Measurements from ENCODE around the gene PAPPA2. TPM values are rescaled to one million over a fixed set of nuclear protein-coding genes. Genes with fewer than 3 reads are reported as not detected.

The PAPPA2 gene
- total and polyA plus RNA-seq, 2 of the 4 experiments (the other 2 are of a cell fraction): 0.10 to 0.18 TPM

DNA sequence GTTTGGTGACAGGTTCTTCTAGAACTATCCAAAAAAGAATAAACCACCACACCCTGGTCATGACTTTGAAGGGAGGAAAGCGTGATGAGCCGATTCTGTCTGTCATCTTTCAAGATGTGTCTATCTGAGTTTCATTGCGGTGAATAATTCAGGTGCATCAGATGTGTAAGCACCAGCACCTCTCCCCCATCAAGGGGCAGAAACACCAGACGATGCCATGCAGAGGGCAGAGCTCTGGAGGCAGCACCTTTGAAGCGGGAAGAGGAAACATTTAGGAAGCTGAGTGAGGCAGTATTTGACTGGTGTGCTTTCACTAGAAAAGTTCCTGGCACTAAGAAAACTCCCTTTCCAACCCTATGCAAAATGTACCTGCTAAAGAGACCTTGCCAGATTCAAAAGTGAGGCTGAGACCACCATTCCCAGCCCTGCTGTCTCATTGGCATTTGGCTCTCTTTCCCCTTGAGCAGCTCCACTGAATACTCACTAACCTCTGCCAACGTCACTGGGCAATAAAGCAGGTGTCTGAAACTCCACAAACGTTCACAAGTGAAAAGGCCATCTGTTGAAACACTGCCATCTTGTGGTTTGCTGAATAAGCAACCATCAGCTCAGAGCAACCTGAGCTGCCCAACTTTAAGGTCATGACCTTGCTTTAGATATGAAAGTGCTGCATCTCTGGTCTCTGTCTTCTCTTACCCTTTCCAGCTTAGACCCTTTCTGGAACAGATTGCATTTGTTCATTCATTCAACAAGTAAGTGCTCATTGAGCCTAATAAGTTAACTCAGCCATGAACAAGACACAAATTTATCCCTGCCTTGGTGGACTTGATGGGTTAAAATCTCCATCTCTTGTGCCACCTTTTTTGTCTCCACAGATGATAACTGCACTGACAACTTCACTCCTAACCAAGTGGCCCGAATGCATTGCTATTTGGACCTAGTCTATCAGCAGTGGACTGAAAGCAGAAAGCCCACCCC, 228.6 kb downstream of the PAPPA2 start:
- Histone ChIP-seq H3K27me3 (ENCODE audit: control insufficient read depth, insufficient read depth, low read length) (no peaks in the 10 kb centered on the region), H3K79me1 (ENCODE audit: low read depth in 1 of 2, low read length in 2 of 2) (no peaks in the 10 kb centered on the region), H2AK5ac (ENCODE audit: low read depth, low read length) (no peak overlapping the region), H3K4me1 (ENCODE audit: control insufficient read depth, insufficient read depth, low read length) (no peaks in the 10 kb centered on the region), H2AFZ (replicated peaks; ENCODE audit: low read length, poor library complexity) (no peak overlapping the region), H4K8ac (ENCODE audit: low read depth in 2 of 2, low read length in 2 of 2) (no peak overlapping the region), H3K4me3 (ENCODE audit: insufficient read depth, low read depth, low read length) (no peak overlapping the region), H2BK20ac (ENCODE audit: low read depth, low read length) (no peak overlapping the region), H2BK5ac (ENCODE audit: low read depth, low read length, poor library complexity, severe bottlenecking) (no peak overlapping the region), H3K9me3 (ENCODE audit: control insufficient read depth, insufficient read depth, low read length) (no peaks in the 10 kb centered on the region), H3K4me2 (ENCODE audit: low read depth, low read length) (no peak overlapping the region), H4K20me1 (ENCODE audit: insufficient read depth, low read length) (no peaks in the 10 kb centered on the region), H3K23ac (ENCODE audit: low read depth, low read length) (no peak overlapping the region), H3K27ac (ENCODE audit: insufficient read depth, low read length) (no peak overlapping the region), H4K91ac (ENCODE audit: insufficient read depth, low read depth, low read length) (no peak overlapping the region), H3K9ac (ENCODE audit: low read depth, low read length) (no peak overlapping the region), H2BK120ac (ENCODE audit: low read depth, low read length) (no peak overlapping the region), H2BK15ac (ENCODE audit: low read depth, low read length) (no peak overlapping the region), H3K18ac (ENCODE audit: low read depth, low read length) (no peak overlapping the region), H3K9me1 (ENCODE audit: insufficient read depth, low read length) (no peaks in the 10 kb centered on the region), H3K36me3 (ENCODE audit: control insufficient read depth, insufficient read depth, low read length) (no peaks in the 10 kb centered on the region), H3K4ac (ENCODE audit: low read depth, low read length) (no peak overlapping the region), H4K5ac (ENCODE audit: low read depth, low read length) (no peak overlapping the region), H2AK9ac (replicated peaks; ENCODE audit: low read depth, low read length, poor library complexity) (no peak overlapping the region), H3K56ac (ENCODE audit: extremely low read depth, insufficient read depth, low read length) (no peak overlapping the region), H3K14ac (replicated peaks; ENCODE audit: low read depth, low read length) (no peak overlapping the region)
- DNase-seq: peak; percentile 43
- TF ChIP-seq SMC3 (IDR thresholded peaks at IDR 0.05; ENCODE audit: low read depth, low read length) (peak; percentile 49), RAD21 (IDR thresholded peaks at IDR 0.05; ENCODE audit: low read length) (peak; percentile 50), MAZ (IDR thresholded peaks at IDR 0.05; ENCODE audit: borderline replicate concordance, low read depth, low read length) (no peak), POLR2A (IDR thresholded peaks at IDR 0.05; ENCODE audit: low read depth, low read length) (no peak)
- TF ChIP-seq, protein P1, sequence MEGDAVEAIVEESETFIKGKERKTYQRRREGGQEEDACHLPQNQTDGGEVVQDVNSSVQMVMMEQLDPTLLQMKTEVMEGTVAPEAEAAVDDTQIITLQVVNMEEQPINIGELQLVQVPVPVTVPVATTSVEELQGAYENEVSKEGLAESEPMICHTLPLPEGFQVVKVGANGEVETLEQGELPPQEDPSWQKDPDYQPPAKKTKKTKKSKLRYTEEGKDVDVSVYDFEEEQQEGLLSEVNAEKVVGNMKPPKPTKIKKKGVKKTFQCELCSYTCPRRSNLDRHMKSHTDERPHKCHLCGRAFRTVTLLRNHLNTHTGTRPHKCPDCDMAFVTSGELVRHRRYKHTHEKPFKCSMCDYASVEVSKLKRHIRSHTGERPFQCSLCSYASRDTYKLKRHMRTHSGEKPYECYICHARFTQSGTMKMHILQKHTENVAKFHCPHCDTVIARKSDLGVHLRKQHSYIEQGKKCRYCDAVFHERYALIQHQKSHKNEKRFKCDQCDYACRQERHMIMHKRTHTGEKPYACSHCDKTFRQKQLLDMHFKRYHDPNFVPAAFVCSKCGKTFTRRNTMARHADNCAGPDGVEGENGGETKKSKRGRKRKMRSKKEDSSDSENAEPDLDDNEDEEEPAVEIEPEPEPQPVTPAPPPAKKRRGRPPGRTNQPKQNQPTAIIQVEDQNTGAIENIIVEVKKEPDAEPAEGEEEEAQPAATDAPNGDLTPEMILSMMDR (conservative IDR thresholded peaks at IDR 0.05; ENCODE audit: low read depth, low read length): peak; percentile 58
- intact Hi-C loops (cut with micrococcal nuclease) (loop anchor here (1.0 to 5.0 kb wide), 4 partner anchors 131 to 1539 kb away; no protein-coding TSS in a partner anchor), in situ Hi-C loops (cut with MboI; ENCODE audit: low sequenced_read_pairs) (no loop called here), dilution Hi-C loops (cut with HindIII; ENCODE audit: low sequenced_read_pairs, unreplicated experiment) (no loop called here)
- BruUV-seq (replicated peaks): no TSS peak
- 0% methylated on average over 1 of the region's 8 CpGs; no CpG with 5 or more reads in 1 of the 2 experiments for WGBS, 2 experiments (ENCODE audit: extremely low coverage in 2 of 2, insufficient read length in 1 of 2)
- ChIA-PET CTCF (interaction anchor here (0.6 to 0.8 kb wide), 4 partner anchors 9 to 295 kb away, joined by 3 to 4 read pairs (median 3); no protein-coding TSS in a partner anchor), POLR2A (ENCODE audit: unreplicated experiment) (no interaction called here)
- ATAC-seq (ENCODE audit: low read depth): peak; percentile 56
